ENCODE results near the gene RHOT2. TPM values are rescaled to one million over a fixed set of nuclear protein-coding genes. Genes with fewer than 3 reads are reported as not detected.

RHOT2 gene
- total and polyA plus RNA-seq, 2 donors (not counting 3 experiments of a cell fraction or from before 2014, with no cell fraction given) = 106 to 139 TPM

GRCh38 chr16:704047-704446 is 36.1 kb downstream of the RHOT2 start:
- Histone ChIP-seq H3K27me3 (ENCODE audit: control insufficient read depth in 2 of 2, insufficient read depth in 2 of 2, low read length in 2 of 2) (peaks cover 39 to 44% of the 10 kb centered on the region in 2 experiments), H3K4me2 (ENCODE audit: insufficient read depth, low read length) (no peak overlapping the region), H3K9ac (replicated peaks; ENCODE audit: extremely low read depth, insufficient read depth, low read length) (no peak overlapping the region), H3K79me2 (ENCODE audit: control insufficient read depth, insufficient read depth, low read length) (no peaks in the 10 kb centered on the region), H3K9me3 (replicated peaks; ENCODE audit: control insufficient read depth, insufficient read depth, low read length) (no peaks in the 10 kb centered on the region), H2AFZ (ENCODE audit: low read depth, low read length) (no peak overlapping the region), H3K4me3 (replicated peaks in 1 of 3; ENCODE audit: insufficient read depth in 1 of 3, low read depth in 1 of 3, low read length in 3 of 3) (no peak overlapping the region), H3K9me1 (replicated peaks; ENCODE audit: control insufficient read depth, extremely low read depth, insufficient read depth, low read length) (no peaks in the 10 kb centered on the region), H3K4me1 (ENCODE audit: control insufficient read depth, extremely low read depth, insufficient read depth, low read length) (no peaks in the 10 kb centered on the region), H4K20me1 (replicated peaks; ENCODE audit: control insufficient read depth, extremely low read depth, insufficient read depth, low read length) (no peaks in the 10 kb centered on the region), H3K27ac (ENCODE audit: insufficient read depth, low read depth, low read length) (no peak overlapping the region), H3K36me3 (ENCODE audit: control insufficient read depth in 2 of 2, extremely low read depth in 1 of 2, insufficient read depth in 2 of 2, low read length in 2 of 2) (no peaks in the 10 kb centered on the region)
- ChIA-PET CTCF (interaction anchor here (0.7 to 2.7 kb wide), 5 partner anchors 11 to 81 kb away, joined by 3 to 10 read pairs (median 4); partner anchors contain the start of genes ANTKMT, METRN and WDR24), POLR2A (no interaction called here)
- DNase-seq (ENCODE audit: low read depth, low spot score) (no peak), FAIRE-seq (no peak)
- no TSS peak for BruUV-seq (replicated peaks)
- dilution Hi-C loops (cut with MboI; ENCODE audit: extremely low pct_ligation_motif_present, low sequenced_read_pairs) (no loop called here), intact Hi-C loops (cut with micrococcal nuclease) (no loop called here)
- TF ChIP-seq MYC (IDR thresholded peaks at IDR 0.05; ENCODE audit: low read depth, low read length) (no peak), JUN (IDR thresholded peaks at IDR 0.05; ENCODE audit: borderline replicate concordance, insufficient read depth, insufficient read length, low read depth) (no peak), GATA2 (IDR thresholded peaks at IDR 0.05; ENCODE audit: insufficient read depth, insufficient read length, low read depth, low read length) (no peak), POLR2AphosphoS5 (IDR thresholded peaks at IDR 0.05; ENCODE audit: insufficient read depth, low read depth, low read length) (no peak), FOS (IDR thresholded peaks at IDR 0.05; ENCODE audit: borderline replicate concordance, insufficient read depth, low read length) (no peak), POLR2A (IDR thresholded peaks at IDR 0.05; ENCODE audit: low read depth, low read length) (no peak), EZH2 (IDR thresholded peaks at IDR 0.05; ENCODE audit: borderline replicate concordance, low read depth, low read length, severe bottlenecking) (no peak)
- TF ChIP-seq, protein P1, sequence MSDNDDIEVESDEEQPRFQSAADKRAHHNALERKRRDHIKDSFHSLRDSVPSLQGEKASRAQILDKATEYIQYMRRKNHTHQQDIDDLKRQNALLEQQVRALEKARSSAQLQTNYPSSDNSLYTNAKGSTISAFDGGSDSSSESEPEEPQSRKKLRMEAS (IDR thresholded peaks at IDR 0.05; ENCODE audit: insufficient read depth, insufficient read length) = no peak

All from endothelial cell of umbilical vein (primary cell).